Smooth muscle cell (in vitro differentiated cells): ENCODE measurements around the gene RFTN1. TPM values are rescaled to one million over a fixed set of nuclear protein-coding genes. Genes with fewer than 3 reads are reported as not detected.

Source experiments
- DNase-seq: peaks from one replicate; lab custom pipeline; 2025; ENCODE audit not compliant: unreplicated experiment; lab: John Stamatoyannopoulos, UW
- H2AFZ ChIP-seq: fragments of 200-600 bp; sonication (generic); 2 replicates; pipeline ENCODE4 v1.6.0; 2016; ENCODE audit warnings: antibody characterized with exemption, low read depth, mild to moderate bottlenecking
- H3F3A ChIP-seq: fragments of 200-600 bp; sonication (generic); 2 replicates; pipeline ENCODE4 v1.6.0; 2017; ENCODE audit warnings: antibody characterized with exemption, low read depth
- H3K27ac ChIP-seq: fragments of 200-600 bp; sonication (generic); 2 replicates; pipeline ENCODE4 v1.5.1; 2016; ENCODE audit warnings: low read depth, mild to moderate bottlenecking
- H3K27me3 ChIP-seq: fragments of 200-600 bp; sonication (generic); 2 replicates; pipeline ENCODE4 v1.6.1; 2016; ENCODE audit warnings: low read depth, mild to moderate bottlenecking
- H3K36me3 ChIP-seq: fragments of 200-600 bp; sonication (generic); 2 replicates; pipeline ENCODE4 v1.5.1; 2016; ENCODE audit warnings: low read depth
- H3K4me1 ChIP-seq: fragments of 200-600 bp; sonication (generic); 2 replicates; pipeline ENCODE4 v1.5.1; 2016; ENCODE audit warnings: low read depth
- H3K4me2 ChIP-seq: fragments of 200-600 bp; sonication (generic); 2 replicates; pipeline ENCODE4 v1.6.0; 2016; ENCODE audit warnings: mild to moderate bottlenecking
- H3K4me3 ChIP-seq: fragments of 200-600 bp; sonication (generic); 2 replicates; pipeline ENCODE4 v1.5.1; 2016; ENCODE audit warnings: mild to moderate bottlenecking
- H3K79me2 ChIP-seq: fragments of 200-600 bp; sonication (generic); 2 replicates; pipeline ENCODE4 v1.6.0; 2016; ENCODE audit warnings: low read depth, mild to moderate bottlenecking
- H3K9ac ChIP-seq: fragments of 200-600 bp; sonication (generic); 2 replicates; pipeline ENCODE4 v1.6.0; 2016; ENCODE audit warnings: low read depth
- H3K9me3 ChIP-seq: fragments of 200-600 bp; sonication (generic); replicated peaks from 2 replicates; pipeline ENCODE4 v1.5.1; 2016; ENCODE audit warnings: low read depth
- H4K20me1 ChIP-seq: fragments of 200-600 bp; sonication (generic); 2 replicates; pipeline ENCODE4 v1.6.0; 2016; ENCODE audit warnings: low read depth
- WGBS: methylation state at CpG from one replicate; pipeline ENCODE4 v1.1.7; 2016; ENCODE audit warnings: low lambda C conversion rate; 5-methylcytosine and 5-hydroxymethylcytosine counted together
- polyA plus RNA-seq: library from polyadenylated mRNA; unstranded; fragments of >200 nt; fragmentation: Nextera tagmentation; extraction: Ambion mirVana; gene quantifications from 2 replicates; pipeline ENCODE4 v1.2.1, GENCODE V29; 2016
- total RNA-seq: library from RNA; depleted of rRNA; stranded (reverse); fragments of >200 nt; gene quantifications from 2 replicates; pipeline ENCODE4 v1.2.3, GENCODE V29; 2014
- TF ChIP-seq, protein P1 (sequence below): fragments of 200-600 bp; sonication (generic); IDR thresholded peaks from 2 replicates; pipeline ENCODE4 v1.5.1; 2017; ENCODE audit warnings: borderline replicate concordance, mild to moderate bottlenecking, antibody characterized with exemption; ENCODE audit not compliant: insufficient read depth, poor library complexity, severe bottlenecking

The RFTN1 gene
- total and polyA plus RNA-seq, 2 experiments from 2014 or later, result 21.7 to 35.6 TPM

- TF ChIP-seq, protein P1, sequence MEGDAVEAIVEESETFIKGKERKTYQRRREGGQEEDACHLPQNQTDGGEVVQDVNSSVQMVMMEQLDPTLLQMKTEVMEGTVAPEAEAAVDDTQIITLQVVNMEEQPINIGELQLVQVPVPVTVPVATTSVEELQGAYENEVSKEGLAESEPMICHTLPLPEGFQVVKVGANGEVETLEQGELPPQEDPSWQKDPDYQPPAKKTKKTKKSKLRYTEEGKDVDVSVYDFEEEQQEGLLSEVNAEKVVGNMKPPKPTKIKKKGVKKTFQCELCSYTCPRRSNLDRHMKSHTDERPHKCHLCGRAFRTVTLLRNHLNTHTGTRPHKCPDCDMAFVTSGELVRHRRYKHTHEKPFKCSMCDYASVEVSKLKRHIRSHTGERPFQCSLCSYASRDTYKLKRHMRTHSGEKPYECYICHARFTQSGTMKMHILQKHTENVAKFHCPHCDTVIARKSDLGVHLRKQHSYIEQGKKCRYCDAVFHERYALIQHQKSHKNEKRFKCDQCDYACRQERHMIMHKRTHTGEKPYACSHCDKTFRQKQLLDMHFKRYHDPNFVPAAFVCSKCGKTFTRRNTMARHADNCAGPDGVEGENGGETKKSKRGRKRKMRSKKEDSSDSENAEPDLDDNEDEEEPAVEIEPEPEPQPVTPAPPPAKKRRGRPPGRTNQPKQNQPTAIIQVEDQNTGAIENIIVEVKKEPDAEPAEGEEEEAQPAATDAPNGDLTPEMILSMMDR, result no peak
- Histone ChIP-seq H3K4me2 (no peak overlapping the region), H3F3A (peaks cover 8% of the 10 kb centered on the region), H3K79me2 (peaks cover 4% of the 10 kb centered on the region), H3K9ac (no peak overlapping the region), H3K27me3 (no peaks in the 10 kb centered on the region), H4K20me1 (peaks cover 47% of the 10 kb centered on the region), H2AFZ (no peak overlapping the region), H3K36me3 (no peaks in the 10 kb centered on the region), H3K4me3 (no peak overlapping the region), H3K4me1 (no peaks in the 10 kb centered on the region), H3K27ac (no peak overlapping the region), H3K9me3 (no peaks in the 10 kb centered on the region)
- 74% methylated on average over 2 of the region's 2 CpGs for WGBS
- no peak for DNase-seq
Observed at GRCh38 chr3:16423298-16423697, 90.2 kb downstream of the RFTN1 start.

DNA sequence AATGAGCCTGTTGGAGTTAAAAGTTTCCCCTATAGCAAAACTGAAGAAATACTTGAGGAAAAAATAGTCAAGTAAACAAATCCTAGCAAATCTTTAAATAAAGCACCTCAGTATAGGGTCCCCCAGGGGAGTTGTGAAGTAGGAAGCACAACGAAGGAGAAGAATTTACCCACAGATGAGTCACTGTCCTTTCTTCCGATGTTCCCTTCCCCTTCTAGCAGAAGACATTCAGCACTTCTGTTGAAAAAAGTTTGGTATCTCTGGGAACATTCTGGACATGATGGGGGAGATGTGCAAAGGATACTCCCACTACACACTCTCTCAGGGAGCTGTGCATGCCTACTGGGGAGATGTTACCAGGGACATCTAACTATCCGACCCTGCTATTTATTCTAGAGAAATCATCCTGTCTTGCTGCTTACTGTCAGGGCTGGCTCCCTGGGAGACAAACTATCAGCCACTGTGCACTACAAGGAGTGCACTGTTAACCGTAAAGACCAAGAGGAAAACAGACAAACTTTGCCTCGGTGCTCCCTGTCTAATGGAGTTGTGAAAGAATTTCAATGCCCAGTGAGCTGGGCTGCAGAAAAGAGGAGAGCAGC lies 93.8 kb downstream of the RFTN1 start:
- H3K79me2 ChIP-seq, result peaks cover 2% of the 10 kb centered on the region
- no peak overlapping the region for H3K27ac ChIP-seq
- no peak overlapping the region for H2AFZ ChIP-seq
- H3K4me3 ChIP-seq, result no peak overlapping the region
- no peak overlapping the region for H3K4me2 ChIP-seq
- no peaks in the 10 kb centered on the region for H3K9me3 ChIP-seq
- DNase-seq, result no peak
- no peaks in the 10 kb centered on the region for H3K27me3 ChIP-seq
- TF ChIP-seq, protein P1, result no peak
- WGBS, result 40% methylated on average over 5 of the region's 5 CpGs
- no peaks in the 10 kb centered on the region for H3F3A ChIP-seq
- H3K9ac ChIP-seq, result no peak overlapping the region
- H3K4me1 ChIP-seq, result no peaks in the 10 kb centered on the region
- peaks cover 20% of the 10 kb centered on the region for H4K20me1 ChIP-seq
- H3K36me3 ChIP-seq, result no peaks in the 10 kb centered on the region

DNA sequence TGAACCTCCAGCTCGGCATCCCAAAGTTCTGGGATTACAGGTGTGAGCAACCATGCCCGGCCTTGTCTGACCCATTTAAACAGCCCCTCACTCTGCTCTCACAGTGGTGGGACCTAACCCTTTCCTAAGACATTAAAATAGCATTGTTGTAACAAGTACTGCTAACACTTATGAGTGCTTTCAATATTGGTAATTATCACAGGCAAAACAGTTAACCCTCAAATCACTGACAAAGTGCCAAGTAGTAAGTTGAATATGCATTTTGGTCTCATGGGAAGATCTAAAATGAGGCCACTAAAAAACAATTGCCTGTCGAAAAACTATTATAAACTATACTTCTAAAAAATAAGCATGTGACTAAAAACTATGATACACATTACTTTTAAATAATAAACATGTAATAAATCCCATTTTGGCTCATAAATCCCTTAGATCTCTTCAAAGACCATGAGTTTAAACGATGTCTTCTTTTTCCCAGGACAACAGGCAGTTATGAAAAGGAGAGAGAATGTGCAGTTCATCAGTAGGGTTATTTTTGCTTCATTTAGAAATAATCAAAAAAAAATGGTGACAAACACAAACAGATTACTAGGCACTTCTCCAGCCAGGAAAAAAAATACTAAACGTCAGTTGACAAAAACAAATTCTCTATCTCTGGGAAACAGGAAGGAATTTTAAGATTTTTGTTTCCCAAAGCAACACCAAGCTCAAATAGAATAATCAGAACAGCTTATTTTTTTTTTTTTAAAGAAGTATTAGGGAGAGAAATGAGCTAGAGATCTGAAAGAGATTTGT lies 95.4 kb downstream of the RFTN1 start:
- Histone ChIP-seq H3K4me2 (no peak overlapping the region), H3K4me1 (no peaks in the 10 kb centered on the region), H4K20me1 (peaks cover 10% of the 10 kb centered on the region), H3F3A (no peaks in the 10 kb centered on the region), H2AFZ (no peak overlapping the region), H3K36me3 (no peaks in the 10 kb centered on the region), H3K79me2 (no peaks in the 10 kb centered on the region), H3K4me3 (no peak overlapping the region), H3K9me3 (no peaks in the 10 kb centered on the region), H3K9ac (no peak overlapping the region), H3K27ac (no peak overlapping the region), H3K27me3 (no peaks in the 10 kb centered on the region)
- DNase-seq, result no peak
- WGBS, result 94% methylated on average over 5 of the region's 5 CpGs
- TF ChIP-seq, protein P1, result no peak
